B cell (primary cell): ENCODE measurements around the gene APOD. TPM values are rescaled to one million over a fixed set of nuclear protein-coding genes. Genes with fewer than 3 reads are reported as not detected.

Experiments
- ATAC-seq: fragments of 200-7000 bp; cut with Tn5 transposase; one replicate; pipeline ENCODE4 v1.10.0; 2021; ENCODE audit warnings: low read depth, mild to moderate bottlenecking, moderate number of reproducible peaks, moderate library complexity
- CTCF ChIA-PET: fragments of 350-600 bp; sonication (Branson Sonifier 250); formaldehyde crosslinking; loops from one replicate; lab custom pipeline; 2021; ENCODE audit warnings: antibody characterized with exemption, inconsistent platforms; lab: Charles Lee
- POLR2A ChIA-PET: fragments of 350-600 bp; sonication (Branson Sonifier 250); formaldehyde crosslinking; loops from one replicate; lab custom pipeline; 2021; ENCODE audit warnings: antibody characterized with exemption; lab: Charles Lee
- DNase-seq: peaks from one replicate; pipeline ENCODE4 v3.0.0; 2013
- H2AFZ ChIP-seq: 2 replicates; pipeline ENCODE4 v1.6.1; 2012; ENCODE audit warnings: mild to moderate bottlenecking, low read depth, low read length; ENCODE audit not compliant: insufficient read depth, poor library complexity, severe bottlenecking
- H3K27ac ChIP-seq, 2 donors: 1 replicate in 1 of 2; 2 replicates in 1 of 2; pipeline ENCODE4 v1.5.1; 2012 to 2013; ENCODE audit warnings: low read length in 2 of 2, mild to moderate bottlenecking in 2 of 2, moderate library complexity in 1 of 2
- H3K27me3 ChIP-seq, 4 experiments: fragments of 200-600 bp in 1 of 4; sonication (generic) in 1 of 4; replicated peaks in 1 of 4; 1 replicate in 2 of 4; 2 replicates in 2 of 4; pipeline versions ENCODE4 v1.6.1 to v1.7.0; 2013 to 2016; ENCODE audit warnings: low read length in 3 of 4, mild to moderate bottlenecking in 2 of 4, mixed read lengths in 1 of 4, moderate library complexity in 1 of 4; ENCODE audit not compliant: insufficient read depth in 4 of 4, control insufficient read depth in 3 of 4; ENCODE audit errors: control extremely low read depth in 1 of 4
- H3K36me3 ChIP-seq, 2 experiments: replicated peaks in 1 of 2; 1 replicate in 1 of 2; 2 replicates in 1 of 2; pipeline versions ENCODE4 v1.6.1 to v1.7.1; 2013; ENCODE audit warnings: low read length in 1 of 2; ENCODE audit not compliant: insufficient read depth in 2 of 2, control insufficient read depth in 1 of 2; ENCODE audit errors: control extremely low read depth in 1 of 2, extremely low read depth in 1 of 2
- H3K4me1 ChIP-seq, 2 donors: fragments of 200-600 bp in 1 of 2; sonication (generic) in 1 of 2; 1 replicate in 1 of 2; 2 replicates in 1 of 2; pipeline versions ENCODE4 v1.5.1 to v1.6.1; 2013 to 2017; ENCODE audit warnings: low read length in 2 of 2; ENCODE audit not compliant: control insufficient read depth in 2 of 2, insufficient read depth in 2 of 2
- H3K4me2 ChIP-seq: replicated peaks from 2 replicates; pipeline ENCODE3; 2012; ENCODE audit warnings: mild to moderate bottlenecking, low read depth, low read length; ENCODE audit not compliant: poor library complexity, severe bottlenecking
- H3K4me3 ChIP-seq, 5 experiments: fragments of 200-600 bp in 1 of 5; sonication (generic) in 1 of 5; 1 replicate in 3 of 5; 2 replicates in 2 of 5; pipeline versions ENCODE4 v1.5.1 to v1.7.0; 2011 to 2016; ENCODE audit warnings: low read length in 4 of 5, mild to moderate bottlenecking in 4 of 5, low read depth in 2 of 5, control low read depth in 1 of 5, moderate library complexity in 1 of 5; ENCODE audit not compliant: insufficient read depth in 1 of 5; ENCODE audit errors: control extremely low read depth in 1 of 5, extremely low read depth in 1 of 5
- H3K79me2 ChIP-seq: fragments of 200-600 bp; sonication (generic); one replicate; pipeline ENCODE4 v1.6.0; 2016; ENCODE audit warnings: low read length; ENCODE audit not compliant: control insufficient read depth, insufficient read depth
- H3K9ac ChIP-seq: fragments of 200-600 bp; sonication (generic); 2 replicates; pipeline ENCODE4 v1.6.1; 2017; ENCODE audit warnings: mild to moderate bottlenecking, low read length, moderate library complexity
- H3K9me3 ChIP-seq, 3 donors: one replicate each; pipeline versions ENCODE4 v1.6.1 to v1.7.1; 2013; ENCODE audit warnings: low read length in 2 of 3; ENCODE audit not compliant: control insufficient read depth in 2 of 3, insufficient read depth in 1 of 3; ENCODE audit errors: control extremely low read depth in 1 of 3
- H4K20me1 ChIP-seq: 2 replicates; pipeline ENCODE4 v1.6.0; 2012; ENCODE audit warnings: mild to moderate bottlenecking, low read length; ENCODE audit not compliant: insufficient read depth, control insufficient read depth, poor library complexity, severe bottlenecking
- H3K27ac Mint-ChIP-seq: one replicate; pipeline ENCODE4 v1.8.0; 2021; ENCODE audit warnings: mixed read lengths
- H3K27me3 Mint-ChIP-seq: one replicate; pipeline ENCODE4 v1.8.0; 2021; ENCODE audit warnings: mixed read lengths
- H3K4me1 Mint-ChIP-seq: one replicate; pipeline ENCODE4 v1.8.0; 2021; ENCODE audit warnings: mixed read lengths
- H3K4me3 Mint-ChIP-seq: one replicate; pipeline ENCODE4 v1.8.0; 2021; ENCODE audit warnings: mixed read lengths
- H3K9me3 Mint-ChIP-seq: one replicate; pipeline ENCODE4 v1.8.0; 2022; ENCODE audit warnings: mixed read lengths; ENCODE audit not compliant: insufficient read depth
- EZH2 ChIP-seq: IDR thresholded peaks from 2 replicates; pipeline ENCODE4 v1.6.1; 2012; ENCODE audit warnings: borderline replicate concordance, low read depth, mild to moderate bottlenecking, moderate library complexity, low read length; ENCODE audit not compliant: insufficient read depth, poor library complexity, severe bottlenecking
- WGBS: methylation state at CpG from one replicate; pipeline ENCODE4 v1.1.5; 2013; ENCODE audit warnings: missing lambda C conversion rate; ENCODE audit not compliant: insufficient coverage; 5-methylcytosine and 5-hydroxymethylcytosine counted together
- intact Hi-C: fragments of 100-400 bp; cut with micrococcal nuclease; formaldehyde crosslinking; loops from one replicate; pipeline ENCODE4 v1.10.0; 2022
- polyA plus RNA-seq: library from polyadenylated mRNA; depleted of rRNA; stranded (reverse); fragments of >200 nt; gene quantifications from 2 replicates; pipeline ENCODE4 v1.2.3, GENCODE V29; 2012
- total RNA-seq, 2 donors: library from RNA; stranded (reverse); fragments of 120-200 nt in 1 of 2; gene quantifications; 1 replicate in 1 of 2; 2 replicates in 1 of 2; pipeline versions ENCODE4 v1.2.3 to v1.2.4, GENCODE V29; 2013 to 2022
- TF ChIP-seq, protein P1 (sequence below): fragments of 200-600 bp; IDR thresholded peaks from one replicate; pipeline ENCODE4 v1.8.0; 2022; ENCODE audit warnings: antibody characterized with exemption, mild to moderate bottlenecking

Gene APOD
- total and polyA plus RNA-seq, 2 donors (not counting 1 experiment from before 2014, with no cell fraction given), result 0.59 TPM; not detected in 1

DNA sequence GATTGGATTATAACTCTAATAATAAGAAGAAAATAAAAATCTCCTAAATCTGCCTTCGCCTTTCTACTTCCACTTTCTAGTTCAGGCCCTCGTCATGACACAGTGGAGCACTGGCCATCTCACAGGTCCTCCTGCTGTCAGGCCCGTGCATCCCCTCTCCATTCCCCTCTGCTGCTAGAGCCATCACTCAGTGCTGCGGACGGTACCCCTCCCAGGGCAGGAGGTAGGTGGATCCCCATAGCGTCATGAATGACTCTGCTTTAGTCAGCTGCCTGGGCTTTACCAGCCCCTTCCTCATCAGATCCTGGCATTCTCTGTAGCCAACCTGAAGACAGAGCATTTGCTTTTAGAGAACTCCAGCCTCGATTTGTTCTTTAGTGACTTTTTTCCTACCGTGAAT is 28.6 kb downstream of the APOD start:
- Histone ChIP-seq H4K20me1 (no peaks in the 10 kb centered on the region), H3K4me2 (no peak overlapping the region), H3K4me1 (peaks cover 16 to 17% of the 10 kb centered on the region in 2 donors), H3K4me3 (no peak overlapping the region), H2AFZ (no peak overlapping the region), H3K9ac (no peak overlapping the region), H3K36me3 (no peaks in the 10 kb centered on the region), H3K79me2 (no peaks in the 10 kb centered on the region), H3K27me3 (no peaks in the 10 kb centered on the region), H3K27ac (no peak overlapping the region), H3K9me3 (no peaks in the 10 kb centered on the region)
- Mint-ChIP-seq H3K4me1 (peaks cover 22% of the 10 kb centered on the region), H3K4me3 (no peak overlapping the region), H3K27me3 (no peaks in the 10 kb centered on the region), H3K9me3 (no peaks in the 10 kb centered on the region), H3K27ac (no peak overlapping the region)
- intact Hi-C loops, result no loop called here
- 94% methylated on average over 6 of the region's 8 CpGs for WGBS
- POLR2A ChIA-PET, result no interaction called here
- CTCF ChIA-PET, result interaction anchor here (0.7 to 2.8 kb wide), 3 partner anchors 13 to 349 kb away, joined by 3 to 12 read pairs (median 6); partner anchors contain the start of genes PPP1R2 and XXYLT1
- DNase-seq (no peak), ATAC-seq (no peak)
- TF ChIP-seq, protein P1, sequence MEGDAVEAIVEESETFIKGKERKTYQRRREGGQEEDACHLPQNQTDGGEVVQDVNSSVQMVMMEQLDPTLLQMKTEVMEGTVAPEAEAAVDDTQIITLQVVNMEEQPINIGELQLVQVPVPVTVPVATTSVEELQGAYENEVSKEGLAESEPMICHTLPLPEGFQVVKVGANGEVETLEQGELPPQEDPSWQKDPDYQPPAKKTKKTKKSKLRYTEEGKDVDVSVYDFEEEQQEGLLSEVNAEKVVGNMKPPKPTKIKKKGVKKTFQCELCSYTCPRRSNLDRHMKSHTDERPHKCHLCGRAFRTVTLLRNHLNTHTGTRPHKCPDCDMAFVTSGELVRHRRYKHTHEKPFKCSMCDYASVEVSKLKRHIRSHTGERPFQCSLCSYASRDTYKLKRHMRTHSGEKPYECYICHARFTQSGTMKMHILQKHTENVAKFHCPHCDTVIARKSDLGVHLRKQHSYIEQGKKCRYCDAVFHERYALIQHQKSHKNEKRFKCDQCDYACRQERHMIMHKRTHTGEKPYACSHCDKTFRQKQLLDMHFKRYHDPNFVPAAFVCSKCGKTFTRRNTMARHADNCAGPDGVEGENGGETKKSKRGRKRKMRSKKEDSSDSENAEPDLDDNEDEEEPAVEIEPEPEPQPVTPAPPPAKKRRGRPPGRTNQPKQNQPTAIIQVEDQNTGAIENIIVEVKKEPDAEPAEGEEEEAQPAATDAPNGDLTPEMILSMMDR, result no peak
- no peak for TF ChIP-seq EZH2

DNA sequence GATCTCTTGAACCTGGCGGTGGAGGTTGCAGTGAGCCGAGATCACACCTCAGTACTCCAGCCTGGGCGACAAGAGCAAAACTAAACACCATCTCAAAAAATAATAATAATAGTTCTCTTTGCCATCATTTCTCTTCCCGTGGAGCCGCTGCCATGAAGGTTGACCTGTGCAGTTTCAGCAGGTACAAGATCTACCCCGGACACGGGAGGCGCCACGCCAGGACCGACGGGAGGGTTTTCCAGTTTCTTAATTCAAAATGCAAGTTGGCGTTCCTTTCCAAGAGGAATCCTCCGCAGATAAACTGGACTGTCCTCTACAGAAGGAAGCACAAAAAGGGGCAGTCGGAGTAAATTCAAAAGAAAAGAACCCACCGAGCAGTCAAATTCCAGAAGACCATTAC is 29.3 kb downstream of the APOD start:
- Histone ChIP-seq H3K4me1 (peaks cover 22 to 23% of the 10 kb centered on the region in 2 donors), H2AFZ (no peak overlapping the region), H3K9me3 (no peaks in the 10 kb centered on the region), H3K79me2 (no peaks in the 10 kb centered on the region), H3K4me3 (no peak overlapping the region), H3K4me2 (no peak overlapping the region), H3K36me3 (no peaks in the 10 kb centered on the region), H3K9ac (no peak overlapping the region), H3K27me3 (no peaks in the 10 kb centered on the region), H4K20me1 (no peaks in the 10 kb centered on the region), H3K27ac (no peak overlapping the region)
- WGBS, result 96% methylated on average over 12 of the region's 15 CpGs
- DNase-seq (no peak), ATAC-seq (no peak)
- H3K27me3 Mint-ChIP-seq, result no peaks in the 10 kb centered on the region
- H3K27ac Mint-ChIP-seq, result no peak overlapping the region
- peaks cover 28% of the 10 kb centered on the region for H3K4me1 Mint-ChIP-seq
- ChIA-PET CTCF (no interaction called here), POLR2A (no interaction called here)
- H3K9me3 Mint-ChIP-seq, result no peaks in the 10 kb centered on the region
- intact Hi-C loops, result no loop called here
- TF ChIP-seq, protein P1, result no peak
- TF ChIP-seq EZH2, result no peak
- H3K4me3 Mint-ChIP-seq, result no peak overlapping the region
